ENCODE data around the gene MYBPC2. TPM values are rescaled to one million over a fixed set of nuclear protein-coding genes. Genes with fewer than 3 reads are reported as not detected.
"Not testable (repeated sequence)": the region's sequence is repeated elsewhere in the genome, so short reads cannot be mapped to it uniquely, and the experiment has no call there.

The MYBPC2 gene
- total and polyA plus RNA-seq, 9 of the 15 experiments (the other 6 are each of a cell fraction or from before 2014, with no cell fraction given): 0.01 to 0.14 (median 0.04) TPM; not detected in 6

- TF ChIP-seq ZNF3 (CRISPR knock-in tag; IDR thresholded peaks at IDR 0.05) (no peak), DNMT1 (IDR thresholded peaks at IDR 0.05) (no peak)
These were observed 5.3 kb downstream of the MYBPC2 start (continued) for GRCh38 chr19:50437862-50438449.

- POLR2A ChIA-PET; H4K20me1 ChIP-seq (replicated peaks; ENCODE audit: control insufficient read depth, insufficient read depth, low read length); ATAC-seq; H3K9ac ChIP-seq (ENCODE audit: insufficient read depth in 1 of 2, low read depth in 2 of 2, low read length in 2 of 2); FAIRE-seq; CTCF ChIA-PET (ENCODE audit: low intra/inter-chr PET ratio); H3K27ac ChIP-seq (ENCODE audit: extremely low read depth, low read depth, low read length); H3K36me3 ChIP-seq (ENCODE audit: control insufficient read depth, insufficient read depth, low read length); H3K79me2 ChIP-seq (ENCODE audit: control insufficient read depth, insufficient read depth, low read length); DNase-seq (ENCODE audit: extremely low read depth in 1 of 4, low spot score in 3 of 4); BruUV-seq (replicated peaks); H3K9me3 ChIP-seq (replicated peaks; ENCODE audit: control insufficient read depth, insufficient read depth, low read depth, low read length); H3K4me3 ChIP-seq; H3K9me1 ChIP-seq (ENCODE audit: control insufficient read depth, insufficient read depth, low read length); H3K4me2 ChIP-seq (ENCODE audit: insufficient read depth, low read length); H2AFZ ChIP-seq (ENCODE audit: low read depth, low read length); in situ Hi-C loops (cut with MboI); intact Hi-C loops (cut with micrococcal nuclease): not testable (repeated sequence)
- H3K27me3 ChIP-seq (ENCODE audit: control insufficient read depth in 2 of 2, insufficient read depth in 2 of 2, low read length in 2 of 2): peaks cover 8 to 44% of the 10 kb centered on the region in 2 experiments; a peak in 4 of 5 replicates
- 0% methylated on average over 1 of the region's 2 CpGs for WGBS (ENCODE audit: insufficient coverage, low coverage, missing lambda C conversion rate)
- H3K4me1 ChIP-seq (replicated peaks in 1 of 2; ENCODE audit: control insufficient read depth in 2 of 2, insufficient read depth in 2 of 2, low read length in 2 of 2): peaks cover 2 to 18% of the 10 kb centered on the region in 2 experiments; a peak in 2 of 5 replicates
These were observed 6.4 kb downstream of the MYBPC2 start for GRCh38 chr19:50439130-50439529.

- Histone ChIP-seq H3K79me2 (ENCODE audit: control insufficient read depth, insufficient read depth, low read length) (no peaks in the 10 kb centered on the region), H3K9me3 (replicated peaks; ENCODE audit: control insufficient read depth, insufficient read depth, low read depth, low read length) (no peaks in the 10 kb centered on the region), H3K27me3 (ENCODE audit: control insufficient read depth in 2 of 2, insufficient read depth in 2 of 2, low read length in 2 of 2) (peaks cover 17 to 33% of the 10 kb centered on the region in 2 experiments; a peak in 4 of 5 replicates), H3K9ac (ENCODE audit: insufficient read depth in 1 of 2, low read depth in 2 of 2, low read length in 2 of 2) (no peak overlapping the region), H2AFZ (ENCODE audit: low read depth, low read length) (no peak overlapping the region), H3K27ac (ENCODE audit: extremely low read depth, low read depth, low read length) (no peak overlapping the region), H3K4me1 (replicated peaks in 1 of 2; ENCODE audit: control insufficient read depth in 2 of 2, insufficient read depth in 2 of 2, low read length in 2 of 2) (no peaks in the 10 kb centered on the region), H3K4me3 (no peak overlapping the region), H3K4me2 (ENCODE audit: insufficient read depth, low read length) (no peak overlapping the region), H3K9me1 (ENCODE audit: control insufficient read depth, insufficient read depth, low read length) (no peaks in the 10 kb centered on the region), H3K36me3 (ENCODE audit: control insufficient read depth, insufficient read depth, low read length) (no peaks in the 10 kb centered on the region), H4K20me1 (replicated peaks; ENCODE audit: control insufficient read depth, insufficient read depth, low read length) (no peaks in the 10 kb centered on the region)
- intact Hi-C loops (cut with micrococcal nuclease) (no loop called here), in situ Hi-C loops (cut with MboI) (no loop called here)
- DNase-seq (ENCODE audit: extremely low read depth in 1 of 4, low spot score in 3 of 4) (no peak), FAIRE-seq (no peak), ATAC-seq (no peak)
- BruUV-seq (replicated peaks): no TSS peak
- WGBS (ENCODE audit: insufficient coverage, low coverage, missing lambda C conversion rate): 0% methylated on average over 1 of the region's 1 CpG
- ChIA-PET POLR2A (interaction anchor here (0.6 kb wide), 1 partner anchor 906 kb away, joined by 3 read pairs; no protein-coding TSS in a partner anchor), CTCF (ENCODE audit: low intra/inter-chr PET ratio) (interaction anchor here (0.5 kb wide), 1 partner anchor 32 kb away, joined by 4 read pairs; no protein-coding TSS in a partner anchor)
- TF ChIP-seq PBX2 (CRISPR knock-in tag; IDR thresholded peaks at IDR 0.05; ENCODE audit: low read depth): no peak
- TF ChIP-seq PBX2 (tag; conservative IDR thresholded peaks at IDR 0.05; ENCODE audit: low read depth): no peak
- TF ChIP-seq ERF (CRISPR knock-in tag; IDR thresholded peaks at IDR 0.05): no peak
- no peak for TF ChIP-seq MAX (CRISPR knock-in tag; IDR thresholded peaks at IDR 0.05)
- no peak for TF ChIP-seq POU5F1 (IDR thresholded peaks at IDR 0.05; ENCODE audit: borderline replicate concordance, low read depth, low read length, partially characterized antibody)
- TF ChIP-seq EHMT2 (IDR thresholded peaks at IDR 0.05): peak; percentile 81
- no peak for TF ChIP-seq IRF2 (CRISPR knock-in tag; IDR thresholded peaks at IDR 0.05)
- peak; percentile 17 for TF ChIP-seq CREBBP (IDR thresholded peaks at IDR 0.05; ENCODE audit: low read depth, low read length)
- TF ChIP-seq HDAC1 (IDR thresholded peaks at IDR 0.05): 0 out of 4 replicates have a peak, but pooled peaks of 1 of the 2 experiments have one; percentile 45
- TF ChIP-seq KDM1A (IDR thresholded peaks at IDR 0.05): peak in 1 of 2 experiments; percentile 43; a peak in 3 of 4 replicates
These were observed 11.4 kb downstream of the MYBPC2 start for GRCh38 chr19:50444059-50444458.

All from K562 (cell line).